ENCODE results near the gene SLC35G3. TPM values are rescaled to one million over a fixed set of nuclear protein-coding genes. Genes with fewer than 3 reads are reported as not detected.

Gene SLC35G3
- total and polyA plus RNA-seq, 2 experiments from 2014 or later: not detected

DNA sequence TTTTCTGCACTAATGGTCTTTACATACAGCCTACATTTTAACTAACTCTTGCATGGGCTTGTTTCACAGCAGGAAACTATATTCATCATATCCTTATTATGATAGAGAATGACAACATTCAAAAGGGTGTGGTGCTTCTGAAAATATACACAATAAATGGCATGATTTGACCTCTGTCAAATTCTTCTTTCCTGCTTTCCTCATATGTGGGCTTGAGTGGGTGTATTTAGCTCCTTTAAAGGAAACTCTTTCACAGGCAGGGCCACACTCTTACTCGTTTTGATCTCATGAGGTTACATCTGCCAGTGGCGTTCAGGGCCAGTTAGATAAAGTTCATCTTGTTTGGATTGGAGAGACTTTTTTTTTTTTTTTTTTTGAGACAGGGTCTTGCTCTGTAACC, 6.1 kb downstream of the SLC35G3 start (continued):
- TF ChIP-seq, protein P1, sequence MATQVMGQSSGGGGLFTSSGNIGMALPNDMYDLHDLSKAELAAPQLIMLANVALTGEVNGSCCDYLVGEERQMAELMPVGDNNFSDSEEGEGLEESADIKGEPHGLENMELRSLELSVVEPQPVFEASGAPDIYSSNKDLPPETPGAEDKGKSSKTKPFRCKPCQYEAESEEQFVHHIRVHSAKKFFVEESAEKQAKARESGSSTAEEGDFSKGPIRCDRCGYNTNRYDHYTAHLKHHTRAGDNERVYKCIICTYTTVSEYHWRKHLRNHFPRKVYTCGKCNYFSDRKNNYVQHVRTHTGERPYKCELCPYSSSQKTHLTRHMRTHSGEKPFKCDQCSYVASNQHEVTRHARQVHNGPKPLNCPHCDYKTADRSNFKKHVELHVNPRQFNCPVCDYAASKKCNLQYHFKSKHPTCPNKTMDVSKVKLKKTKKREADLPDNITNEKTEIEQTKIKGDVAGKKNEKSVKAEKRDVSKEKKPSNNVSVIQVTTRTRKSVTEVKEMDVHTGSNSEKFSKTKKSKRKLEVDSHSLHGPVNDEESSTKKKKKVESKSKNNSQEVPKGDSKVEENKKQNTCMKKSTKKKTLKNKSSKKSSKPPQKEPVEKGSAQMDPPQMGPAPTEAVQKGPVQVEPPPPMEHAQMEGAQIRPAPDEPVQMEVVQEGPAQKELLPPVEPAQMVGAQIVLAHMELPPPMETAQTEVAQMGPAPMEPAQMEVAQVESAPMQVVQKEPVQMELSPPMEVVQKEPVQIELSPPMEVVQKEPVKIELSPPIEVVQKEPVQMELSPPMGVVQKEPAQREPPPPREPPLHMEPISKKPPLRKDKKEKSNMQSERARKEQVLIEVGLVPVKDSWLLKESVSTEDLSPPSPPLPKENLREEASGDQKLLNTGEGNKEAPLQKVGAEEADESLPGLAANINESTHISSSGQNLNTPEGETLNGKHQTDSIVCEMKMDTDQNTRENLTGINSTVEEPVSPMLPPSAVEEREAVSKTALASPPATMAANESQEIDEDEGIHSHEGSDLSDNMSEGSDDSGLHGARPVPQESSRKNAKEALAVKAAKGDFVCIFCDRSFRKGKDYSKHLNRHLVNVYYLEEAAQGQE (IDR thresholded peaks at IDR 0.05; ENCODE audit: unreplicated experiment): no peak
- TF ChIP-seq, protein P2, sequence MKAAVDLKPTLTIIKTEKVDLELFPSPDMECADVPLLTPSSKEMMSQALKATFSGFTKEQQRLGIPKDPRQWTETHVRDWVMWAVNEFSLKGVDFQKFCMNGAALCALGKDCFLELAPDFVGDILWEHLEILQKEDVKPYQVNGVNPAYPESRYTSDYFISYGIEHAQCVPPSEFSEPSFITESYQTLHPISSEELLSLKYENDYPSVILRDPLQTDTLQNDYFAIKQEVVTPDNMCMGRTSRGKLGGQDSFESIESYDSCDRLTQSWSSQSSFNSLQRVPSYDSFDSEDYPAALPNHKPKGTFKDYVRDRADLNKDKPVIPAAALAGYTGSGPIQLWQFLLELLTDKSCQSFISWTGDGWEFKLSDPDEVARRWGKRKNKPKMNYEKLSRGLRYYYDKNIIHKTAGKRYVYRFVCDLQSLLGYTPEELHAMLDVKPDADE (IDR thresholded peaks at IDR 0.05): no peak
- no peak for TF ChIP-seq NANOG (IDR thresholded peaks at IDR 0.05; ENCODE audit: borderline replicate concordance)
- no peak for TF ChIP-seq JUNB (IDR thresholded peaks at IDR 0.05; ENCODE audit: unreplicated experiment)

DNA sequence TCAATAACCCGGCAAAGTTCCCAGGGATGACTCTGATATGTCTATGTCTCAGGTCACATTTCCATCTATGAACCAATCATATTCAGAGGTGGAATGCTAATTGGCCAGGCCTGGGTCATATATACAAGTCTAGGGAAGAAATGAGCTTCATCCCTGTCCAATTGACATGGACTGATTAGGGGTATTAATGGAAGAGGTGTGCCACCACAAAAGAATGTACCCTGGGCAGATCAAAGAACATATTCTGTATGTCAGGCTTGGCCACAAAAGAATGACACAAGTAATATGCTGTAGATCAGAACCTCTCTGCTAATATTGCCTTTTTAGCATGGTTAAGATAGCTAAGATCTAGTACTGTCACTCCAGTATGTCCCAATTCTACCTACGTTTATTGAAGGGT, 6.7 kb downstream of the SLC35G3 start:
- TF ChIP-seq STAT1 (IDR thresholded peaks at IDR 0.05; ENCODE audit: unreplicated experiment): no peak
- TF ChIP-seq, protein P3, sequence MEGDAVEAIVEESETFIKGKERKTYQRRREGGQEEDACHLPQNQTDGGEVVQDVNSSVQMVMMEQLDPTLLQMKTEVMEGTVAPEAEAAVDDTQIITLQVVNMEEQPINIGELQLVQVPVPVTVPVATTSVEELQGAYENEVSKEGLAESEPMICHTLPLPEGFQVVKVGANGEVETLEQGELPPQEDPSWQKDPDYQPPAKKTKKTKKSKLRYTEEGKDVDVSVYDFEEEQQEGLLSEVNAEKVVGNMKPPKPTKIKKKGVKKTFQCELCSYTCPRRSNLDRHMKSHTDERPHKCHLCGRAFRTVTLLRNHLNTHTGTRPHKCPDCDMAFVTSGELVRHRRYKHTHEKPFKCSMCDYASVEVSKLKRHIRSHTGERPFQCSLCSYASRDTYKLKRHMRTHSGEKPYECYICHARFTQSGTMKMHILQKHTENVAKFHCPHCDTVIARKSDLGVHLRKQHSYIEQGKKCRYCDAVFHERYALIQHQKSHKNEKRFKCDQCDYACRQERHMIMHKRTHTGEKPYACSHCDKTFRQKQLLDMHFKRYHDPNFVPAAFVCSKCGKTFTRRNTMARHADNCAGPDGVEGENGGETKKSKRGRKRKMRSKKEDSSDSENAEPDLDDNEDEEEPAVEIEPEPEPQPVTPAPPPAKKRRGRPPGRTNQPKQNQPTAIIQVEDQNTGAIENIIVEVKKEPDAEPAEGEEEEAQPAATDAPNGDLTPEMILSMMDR (conservative IDR thresholded peaks at IDR 0.05; ENCODE audit: low read depth in 2 of 2): no peak
- no peak for TF ChIP-seq ZNF114 (CRISPR knock-in tag; IDR thresholded peaks at IDR 0.05)
- TF ChIP-seq POLR2AphosphoS5 (IDR thresholded peaks at IDR 0.05; ENCODE audit: low read depth): no peak
- no peak for TF ChIP-seq ZNF331 (CRISPR knock-in tag; IDR thresholded peaks at IDR 0.05; ENCODE audit: low read depth)
- TF ChIP-seq CREB1 (CRISPR knock-in tag; IDR thresholded peaks at IDR 0.05; ENCODE audit: low read depth): no peak
- TF ChIP-seq, protein P1 (IDR thresholded peaks at IDR 0.05; ENCODE audit: unreplicated experiment): no peak
- TF ChIP-seq NANOG (IDR thresholded peaks at IDR 0.05; ENCODE audit: borderline replicate concordance): no peak
- no peaks in the 10 kb centered on the region for H3K27me3 ChIP-seq (ENCODE audit: insufficient read depth)
- H3K4me3 Mint-ChIP-seq: no peak overlapping the region
- H3K4me3 ChIP-seq: no peak overlapping the region
- H3K27ac ChIP-seq (ENCODE audit: low read depth): no peak overlapping the region
- H3K4me1 Mint-ChIP-seq: no peaks in the 10 kb centered on the region
- no peaks in the 10 kb centered on the region for H4K20me1 ChIP-seq (replicated peaks; ENCODE audit: insufficient read depth)
- H3K9me2 ChIP-seq (ENCODE audit: insufficient read depth): peaks cover 5% of the 10 kb centered on the region; the same call in 1 of the 2 replicates
- no peaks in the 10 kb centered on the region for H3K79me2 ChIP-seq (replicated peaks; ENCODE audit: insufficient read depth)
- no peak overlapping the region for H2AFZ ChIP-seq
- ATAC-seq (no peak), DNase-seq (ENCODE audit: low spot score) (no peak)
- no peak overlapping the region for H3K4me2 ChIP-seq
- no peaks in the 10 kb centered on the region for H3F3A ChIP-seq (replicated peaks; ENCODE audit: low read depth)
- no peaks in the 10 kb centered on the region for H3K9me3 Mint-ChIP-seq
- H3K4me1 ChIP-seq (ENCODE audit: insufficient read depth): no peaks in the 10 kb centered on the region; the same call in 1 of the 2 replicates
- H3K27ac Mint-ChIP-seq: no peak overlapping the region
- H3K36me3 ChIP-seq (ENCODE audit: insufficient read depth): no peaks in the 10 kb centered on the region
- H3K27me3 Mint-ChIP-seq (ENCODE audit: insufficient read depth, low read depth, poor library complexity): peaks cover 6% of the 10 kb centered on the region
- H3K36me3 Mint-ChIP-seq (ENCODE audit: low read depth): no peaks in the 10 kb centered on the region
